ENCODE measurements around the gene TMEM247.

TMEM247 gene

GRCh38 chr2:46481198-46482193, 2.1 kb downstream of the TMEM247 start:
- Histone ChIP-seq H3K36me3 (no peaks in the 10 kb centered on the region), H3K9me3 (no peaks in the 10 kb centered on the region), H3K4me3 (ENCODE audit: low read depth in 1 of 2, low read length in 1 of 2) (no peak overlapping the region), H3K27me3 (no peaks in the 10 kb centered on the region), H3K27ac (no peak overlapping the region), H3K4me1 (ENCODE audit: control insufficient read depth in 1 of 2, insufficient read depth in 1 of 2, low read depth in 1 of 2, low read length in 1 of 2) (no peaks in the 10 kb centered on the region)
- no peak for TF ChIP-seq CTCF (IDR thresholded peaks at IDR 0.05)

- TF ChIP-seq CTCF (IDR thresholded peaks at IDR 0.05) = no peak
- Histone ChIP-seq H3K4me1 (ENCODE audit: control insufficient read depth in 1 of 2, insufficient read depth in 1 of 2, low read depth in 1 of 2, low read length in 1 of 2) (no peaks in the 10 kb centered on the region), H3K36me3 (no peaks in the 10 kb centered on the region), H3K4me3 (ENCODE audit: low read depth in 1 of 2, low read length in 1 of 2) (no peak overlapping the region), H3K27ac (no peak overlapping the region), H3K9me3 (no peaks in the 10 kb centered on the region), H3K27me3 (no peaks in the 10 kb centered on the region)
These were observed 3.1 kb downstream of the TMEM247 start for GRCh38 chr2:46482490-46482889.

- Histone ChIP-seq H3K4me3 (ENCODE audit: low read depth in 1 of 2, low read length in 1 of 2) (no peak overlapping the region), H3K9me3 (no peaks in the 10 kb centered on the region), H3K36me3 (no peaks in the 10 kb centered on the region), H3K27ac (no peak overlapping the region), H3K27me3 (no peaks in the 10 kb centered on the region), H3K4me1 (ENCODE audit: control insufficient read depth in 1 of 2, insufficient read depth in 1 of 2, low read depth in 1 of 2, low read length in 1 of 2) (no peaks in the 10 kb centered on the region)
- no peak for TF ChIP-seq CTCF (IDR thresholded peaks at IDR 0.05)
These were observed 5.6 kb downstream of the TMEM247 start for GRCh38 chr2:46485002-46485401.

DNA sequence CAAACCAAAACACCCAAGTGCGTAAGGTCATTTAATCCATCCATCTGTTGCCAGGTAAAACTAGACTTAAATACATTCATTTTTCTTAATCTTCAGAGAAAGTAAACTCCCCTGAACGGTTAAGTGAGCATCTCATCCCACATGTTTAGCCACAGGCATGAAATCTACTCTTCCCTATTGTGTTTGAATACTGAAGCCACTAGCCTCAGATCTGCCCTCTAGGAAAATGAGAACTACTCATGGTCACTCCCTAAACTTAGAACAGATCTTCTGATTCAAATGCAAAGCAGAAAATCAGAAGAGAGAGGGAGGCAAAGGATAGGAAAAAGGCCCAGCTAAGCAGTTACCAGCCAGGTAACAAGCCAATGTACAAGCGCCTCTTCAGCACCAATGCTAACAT, 7.1 kb downstream of the TMEM247 start:
- H3K27me3 ChIP-seq = no peaks in the 10 kb centered on the region
- no peak overlapping the region for H3K4me3 ChIP-seq (ENCODE audit: low read depth in 1 of 2, low read length in 1 of 2)
- no peaks in the 10 kb centered on the region for H3K36me3 ChIP-seq
- no peaks in the 10 kb centered on the region for H3K9me3 ChIP-seq
- H3K4me1 ChIP-seq (ENCODE audit: control insufficient read depth in 1 of 2, insufficient read depth in 1 of 2, low read depth in 1 of 2, low read length in 1 of 2) = no peaks in the 10 kb centered on the region
- no peak overlapping the region for H3K27ac ChIP-seq
- TF ChIP-seq CTCF (IDR thresholded peaks at IDR 0.05) = no peak

DNA sequence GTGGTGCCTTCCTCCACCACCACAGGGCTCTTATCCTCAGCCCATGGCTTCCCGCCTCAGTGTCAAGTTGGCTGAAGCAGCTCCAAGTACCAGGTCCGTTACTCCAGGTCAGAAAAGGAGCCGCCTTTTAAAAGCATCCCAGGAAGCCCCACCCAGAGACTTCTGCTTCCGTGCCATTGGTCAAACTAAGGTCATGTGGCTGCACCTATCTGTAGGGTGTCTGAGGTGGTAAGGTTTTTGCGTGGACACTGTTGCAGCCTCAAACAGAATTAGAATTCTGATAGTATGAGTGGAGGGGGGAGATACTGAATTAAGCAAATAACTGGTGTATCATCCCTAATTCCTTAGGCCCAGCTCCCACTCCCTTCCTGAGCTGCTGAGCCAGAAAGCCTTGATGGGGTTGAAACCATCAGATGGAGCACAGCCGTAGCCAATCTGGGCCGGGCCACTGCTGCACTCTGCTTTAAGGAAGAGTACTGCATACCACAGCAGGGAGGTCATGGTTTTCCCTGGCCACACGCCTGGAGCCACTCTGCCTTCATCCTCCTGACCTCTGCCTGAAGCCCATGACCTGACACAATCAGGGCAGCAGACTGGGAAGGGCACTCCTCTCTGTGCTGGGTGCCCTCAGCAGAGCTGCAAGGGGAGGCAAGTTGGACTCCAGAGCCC, 8.4 kb downstream of the TMEM247 start:
- Histone ChIP-seq H3K4me3 (ENCODE audit: low read depth in 1 of 2, low read length in 1 of 2) (no peak overlapping the region), H3K9me3 (no peaks in the 10 kb centered on the region), H3K27ac (no peak overlapping the region), H3K4me1 (ENCODE audit: control insufficient read depth in 1 of 2, insufficient read depth in 1 of 2, low read depth in 1 of 2, low read length in 1 of 2) (no peaks in the 10 kb centered on the region), H3K27me3 (no peaks in the 10 kb centered on the region), H3K36me3 (no peaks in the 10 kb centered on the region)
- no peak for TF ChIP-seq CTCF (IDR thresholded peaks at IDR 0.05)
